ENCODE data around the gene GEMIN7. TPM values are rescaled to one million over a fixed set of nuclear protein-coding genes. Genes with fewer than 3 reads are reported as not detected.

Gene GEMIN7
- total RNA-seq, 3 donors from 2014 or later (not counting 1 experiment from before 2014, with no cell fraction given): 27.7 to 28.7 (median 27.9) TPM

GRCh38 chr19:45101806-45102205, 22.7 kb downstream of the GEMIN7 start:
- H3K36me3 Mint-ChIP-seq: no peaks in the 10 kb centered on the region
- peaks cover 48% of the 10 kb centered on the region for H3K4me1 ChIP-seq (ENCODE audit: control insufficient read depth, insufficient read depth, low read length)
- no peak overlapping the region for H3K27ac Mint-ChIP-seq
- H3K36me3 ChIP-seq (ENCODE audit: control insufficient read depth, insufficient read depth, low read length): no peaks in the 10 kb centered on the region
- no peak overlapping the region for H3K27ac ChIP-seq (ENCODE audit: low read length)
- H3K27me3 Mint-ChIP-seq (ENCODE audit: low read depth in 2 of 2): no peaks in the 10 kb centered on the region
- no peaks in the 10 kb centered on the region for H3K27me3 ChIP-seq (ENCODE audit: control insufficient read depth, insufficient read depth, low read length)
- intact Hi-C loops (cut with micrococcal nuclease): no loop called here
- 89% methylated on average over 8 of the region's 8 CpGs for WGBS (ENCODE audit: insufficient coverage)
- TF ChIP-seq CTCF (IDR thresholded peaks at IDR 0.05): no peak
- no peak for DNase-seq
- H3K4me3 Mint-ChIP-seq: no peak overlapping the region
- H3K9me3 Mint-ChIP-seq: no peaks in the 10 kb centered on the region
- no peaks in the 10 kb centered on the region for H3K9me3 ChIP-seq (ENCODE audit: control insufficient read depth, insufficient read depth, low read length)
- H3K4me3 ChIP-seq (ENCODE audit: low read length): no peak overlapping the region
- H3K4me1 Mint-ChIP-seq: peaks cover 49 to 66% of the 10 kb centered on the region in 2 donors
- ATAC-seq: no peak

GRCh38 chr19:45102481-45102880, 23.4 kb downstream of the GEMIN7 start:
- no peaks in the 10 kb centered on the region for H3K36me3 Mint-ChIP-seq
- no peak for ATAC-seq
- no peak for TF ChIP-seq CTCF (IDR thresholded peaks at IDR 0.05)
- WGBS (ENCODE audit: insufficient coverage): 92% methylated on average over 7 of the region's 7 CpGs
- H3K27ac Mint-ChIP-seq: peak overlapping the region; percentile 6 to 87
- Histone ChIP-seq H3K27me3 (ENCODE audit: control insufficient read depth, insufficient read depth, low read length) (no peaks in the 10 kb centered on the region), H3K36me3 (ENCODE audit: control insufficient read depth, insufficient read depth, low read length) (no peaks in the 10 kb centered on the region), H3K27ac (ENCODE audit: low read length) (peak overlapping the region; percentile 64), H3K4me3 (ENCODE audit: low read length) (no peak overlapping the region), H3K4me1 (ENCODE audit: control insufficient read depth, insufficient read depth, low read length) (peaks cover 41% of the 10 kb centered on the region), H3K9me3 (ENCODE audit: control insufficient read depth, insufficient read depth, low read length) (no peaks in the 10 kb centered on the region)
- no peaks in the 10 kb centered on the region for H3K9me3 Mint-ChIP-seq
- peak overlapping the region; percentile 40 for H3K4me3 Mint-ChIP-seq
- intact Hi-C loops (cut with micrococcal nuclease): no loop called here
- no peak for DNase-seq
- H3K4me1 Mint-ChIP-seq: peaks cover 44 to 60% of the 10 kb centered on the region in 2 donors
- H3K27me3 Mint-ChIP-seq (ENCODE audit: low read depth in 2 of 2): no peaks in the 10 kb centered on the region

GRCh38 chr19:45103156-45103507, 24.1 kb downstream of the GEMIN7 start:
- Mint-ChIP-seq H3K27ac (peak overlapping the region; percentile 6 to 87), H3K27me3 (ENCODE audit: low read depth in 2 of 2) (no peaks in the 10 kb centered on the region), H3K4me1 (peaks cover 38 to 53% of the 10 kb centered on the region in 2 donors), H3K9me3 (no peaks in the 10 kb centered on the region), H3K36me3 (no peaks in the 10 kb centered on the region), H3K4me3 (peak overlapping the region; percentile 31)
- Histone ChIP-seq H3K4me1 (ENCODE audit: control insufficient read depth, insufficient read depth, low read length) (peaks cover 34% of the 10 kb centered on the region), H3K36me3 (ENCODE audit: control insufficient read depth, insufficient read depth, low read length) (no peaks in the 10 kb centered on the region), H3K9me3 (ENCODE audit: control insufficient read depth, insufficient read depth, low read length) (no peaks in the 10 kb centered on the region), H3K27ac (ENCODE audit: low read length) (peak overlapping the region; percentile 64), H3K4me3 (ENCODE audit: low read length) (peak overlapping the region; percentile 40), H3K27me3 (ENCODE audit: control insufficient read depth, insufficient read depth, low read length) (no peaks in the 10 kb centered on the region)
- TF ChIP-seq CTCF (IDR thresholded peaks at IDR 0.05): no peak
- WGBS (ENCODE audit: insufficient coverage): 42% methylated on average over 15 of the region's 15 CpGs
- ATAC-seq: peak; percentile 88 to 95 (median 94)
- intact Hi-C loops (cut with micrococcal nuclease): no loop called here
- DNase-seq: peak; percentile 52 to 78

All from natural killer cell (primary cell).